ENCODE measurements around the gene RORC. TPM values are rescaled to one million over a fixed set of nuclear protein-coding genes. Genes with fewer than 3 reads are reported as not detected.

The RORC gene
- total RNA-seq, 1 experiment from 2014 or later, result 0.44 TPM

DNA sequence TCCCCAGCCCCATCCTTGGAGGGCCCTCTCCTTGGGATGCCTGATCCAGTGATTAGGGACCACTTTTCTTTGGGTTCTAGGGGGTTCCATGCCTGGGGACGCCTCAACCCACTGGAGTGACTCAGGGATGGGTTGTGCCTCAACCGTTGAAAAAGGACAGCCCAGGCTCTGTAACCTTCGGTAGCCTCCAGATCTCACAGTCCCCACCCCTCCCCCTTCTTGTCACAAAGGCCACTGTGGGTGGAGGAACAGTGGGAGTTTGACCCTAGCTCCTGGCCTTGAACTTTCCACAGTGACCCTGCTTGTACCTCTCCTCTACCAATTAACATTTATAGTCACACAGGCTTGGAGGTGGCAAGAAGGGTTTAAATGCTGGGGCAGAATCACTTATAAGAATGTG, 2.6 kb upstream of the RORC start:
- TF ChIP-seq CREB1 (CRISPR knock-in tag; IDR thresholded peaks at IDR 0.05), result no peak
- no peak for TF ChIP-seq ZNF671 (CRISPR knock-in tag; IDR thresholded peaks at IDR 0.05)
- TF ChIP-seq SOX15 (CRISPR knock-in tag; IDR thresholded peaks at IDR 0.05), result no peak
- TF ChIP-seq, protein P1, sequence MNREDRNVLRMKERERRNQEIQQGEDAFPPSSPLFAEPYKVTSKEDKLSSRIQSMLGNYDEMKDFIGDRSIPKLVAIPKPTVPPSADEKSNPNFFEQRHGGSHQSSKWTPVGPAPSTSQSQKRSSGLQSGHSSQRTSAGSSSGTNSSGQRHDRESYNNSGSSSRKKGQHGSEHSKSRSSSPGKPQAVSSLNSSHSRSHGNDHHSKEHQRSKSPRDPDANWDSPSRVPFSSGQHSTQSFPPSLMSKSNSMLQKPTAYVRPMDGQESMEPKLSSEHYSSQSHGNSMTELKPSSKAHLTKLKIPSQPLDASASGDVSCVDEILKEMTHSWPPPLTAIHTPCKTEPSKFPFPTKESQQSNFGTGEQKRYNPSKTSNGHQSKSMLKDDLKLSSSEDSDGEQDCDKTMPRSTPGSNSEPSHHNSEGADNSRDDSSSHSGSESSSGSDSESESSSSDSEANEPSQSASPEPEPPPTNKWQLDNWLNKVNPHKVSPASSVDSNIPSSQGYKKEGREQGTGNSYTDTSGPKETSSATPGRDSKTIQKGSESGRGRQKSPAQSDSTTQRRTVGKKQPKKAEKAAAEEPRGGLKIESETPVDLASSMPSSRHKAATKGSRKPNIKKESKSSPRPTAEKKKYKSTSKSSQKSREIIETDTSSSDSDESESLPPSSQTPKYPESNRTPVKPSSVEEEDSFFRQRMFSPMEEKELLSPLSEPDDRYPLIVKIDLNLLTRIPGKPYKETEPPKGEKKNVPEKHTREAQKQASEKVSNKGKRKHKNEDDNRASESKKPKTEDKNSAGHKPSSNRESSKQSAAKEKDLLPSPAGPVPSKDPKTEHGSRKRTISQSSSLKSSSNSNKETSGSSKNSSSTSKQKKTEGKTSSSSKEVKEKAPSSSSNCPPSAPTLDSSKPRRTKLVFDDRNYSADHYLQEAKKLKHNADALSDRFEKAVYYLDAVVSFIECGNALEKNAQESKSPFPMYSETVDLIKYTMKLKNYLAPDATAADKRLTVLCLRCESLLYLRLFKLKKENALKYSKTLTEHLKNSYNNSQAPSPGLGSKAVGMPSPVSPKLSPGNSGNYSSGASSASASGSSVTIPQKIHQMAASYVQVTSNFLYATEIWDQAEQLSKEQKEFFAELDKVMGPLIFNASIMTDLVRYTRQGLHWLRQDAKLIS (CRISPR knock-in tag; IDR thresholded peaks at IDR 0.05; ENCODE audit: borderline replicate concordance), result no peak
- TF ChIP-seq, protein P2, sequence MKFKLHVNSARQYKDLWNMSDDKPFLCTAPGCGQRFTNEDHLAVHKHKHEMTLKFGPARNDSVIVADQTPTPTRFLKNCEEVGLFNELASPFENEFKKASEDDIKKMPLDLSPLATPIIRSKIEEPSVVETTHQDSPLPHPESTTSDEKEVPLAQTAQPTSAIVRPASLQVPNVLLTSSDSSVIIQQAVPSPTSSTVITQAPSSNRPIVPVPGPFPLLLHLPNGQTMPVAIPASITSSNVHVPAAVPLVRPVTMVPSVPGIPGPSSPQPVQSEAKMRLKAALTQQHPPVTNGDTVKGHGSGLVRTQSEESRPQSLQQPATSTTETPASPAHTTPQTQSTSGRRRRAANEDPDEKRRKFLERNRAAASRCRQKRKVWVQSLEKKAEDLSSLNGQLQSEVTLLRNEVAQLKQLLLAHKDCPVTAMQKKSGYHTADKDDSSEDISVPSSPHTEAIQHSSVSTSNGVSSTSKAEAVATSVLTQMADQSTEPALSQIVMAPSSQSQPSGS (CRISPR knock-in tag; IDR thresholded peaks at IDR 0.05; ENCODE audit: borderline replicate concordance, low read depth), result no peak
- no peak for TF ChIP-seq ZNF232 (CRISPR knock-in tag; IDR thresholded peaks at IDR 0.05)
- TF ChIP-seq, protein P3, sequence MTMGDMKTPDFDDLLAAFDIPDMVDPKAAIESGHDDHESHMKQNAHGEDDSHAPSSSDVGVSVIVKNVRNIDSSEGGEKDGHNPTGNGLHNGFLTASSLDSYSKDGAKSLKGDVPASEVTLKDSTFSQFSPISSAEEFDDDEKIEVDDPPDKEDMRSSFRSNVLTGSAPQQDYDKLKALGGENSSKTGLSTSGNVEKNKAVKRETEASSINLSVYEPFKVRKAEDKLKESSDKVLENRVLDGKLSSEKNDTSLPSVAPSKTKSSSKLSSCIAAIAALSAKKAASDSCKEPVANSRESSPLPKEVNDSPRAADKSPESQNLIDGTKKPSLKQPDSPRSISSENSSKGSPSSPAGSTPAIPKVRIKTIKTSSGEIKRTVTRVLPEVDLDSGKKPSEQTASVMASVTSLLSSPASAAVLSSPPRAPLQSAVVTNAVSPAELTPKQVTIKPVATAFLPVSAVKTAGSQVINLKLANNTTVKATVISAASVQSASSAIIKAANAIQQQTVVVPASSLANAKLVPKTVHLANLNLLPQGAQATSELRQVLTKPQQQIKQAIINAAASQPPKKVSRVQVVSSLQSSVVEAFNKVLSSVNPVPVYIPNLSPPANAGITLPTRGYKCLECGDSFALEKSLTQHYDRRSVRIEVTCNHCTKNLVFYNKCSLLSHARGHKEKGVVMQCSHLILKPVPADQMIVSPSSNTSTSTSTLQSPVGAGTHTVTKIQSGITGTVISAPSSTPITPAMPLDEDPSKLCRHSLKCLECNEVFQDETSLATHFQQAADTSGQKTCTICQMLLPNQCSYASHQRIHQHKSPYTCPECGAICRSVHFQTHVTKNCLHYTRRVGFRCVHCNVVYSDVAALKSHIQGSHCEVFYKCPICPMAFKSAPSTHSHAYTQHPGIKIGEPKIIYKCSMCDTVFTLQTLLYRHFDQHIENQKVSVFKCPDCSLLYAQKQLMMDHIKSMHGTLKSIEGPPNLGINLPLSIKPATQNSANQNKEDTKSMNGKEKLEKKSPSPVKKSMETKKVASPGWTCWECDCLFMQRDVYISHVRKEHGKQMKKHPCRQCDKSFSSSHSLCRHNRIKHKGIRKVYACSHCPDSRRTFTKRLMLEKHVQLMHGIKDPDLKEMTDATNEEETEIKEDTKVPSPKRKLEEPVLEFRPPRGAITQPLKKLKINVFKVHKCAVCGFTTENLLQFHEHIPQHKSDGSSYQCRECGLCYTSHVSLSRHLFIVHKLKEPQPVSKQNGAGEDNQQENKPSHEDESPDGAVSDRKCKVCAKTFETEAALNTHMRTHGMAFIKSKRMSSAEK (CRISPR knock-in tag; IDR thresholded peaks at IDR 0.05; ENCODE audit: borderline replicate concordance), result no peak
- TF ChIP-seq SMAD4 (CRISPR knock-in tag; IDR thresholded peaks at IDR 0.05), result no peak
- TF ChIP-seq KAT7 (CRISPR knock-in tag; IDR thresholded peaks at IDR 0.05; ENCODE audit: borderline replicate concordance), result no peak
- no peak for TF ChIP-seq ZBTB21 (CRISPR knock-in tag; IDR thresholded peaks at IDR 0.05; ENCODE audit: borderline replicate concordance)
- no peak for TF ChIP-seq ZNF219 (CRISPR knock-in tag; IDR thresholded peaks at IDR 0.05; ENCODE audit: borderline replicate concordance)
- no peaks in the 10 kb centered on the region for H3K9me3 Mint-ChIP-seq
- DNase-seq (ENCODE audit: low spot score) (no peak), ATAC-seq (no peak)
- no peak overlapping the region for H3K4me3 Mint-ChIP-seq
- H3K27ac Mint-ChIP-seq, result no peak overlapping the region
- ChIA-PET CTCF (interaction anchor here (1.3 kb wide), 1 partner anchor 119 kb away, joined by 4 read pairs; no protein-coding TSS in a partner anchor), POLR2A (interaction anchor here (0.7 kb wide), 1 partner anchor 222 kb away, joined by 3 read pairs; no protein-coding TSS in a partner anchor)
- H3K27me3 Mint-ChIP-seq (ENCODE audit: low read depth), result peaks cover 23% of the 10 kb centered on the region
- no peaks in the 10 kb centered on the region for H3K36me3 Mint-ChIP-seq
- H3K4me1 Mint-ChIP-seq, result peaks cover 39% of the 10 kb centered on the region

DNA sequence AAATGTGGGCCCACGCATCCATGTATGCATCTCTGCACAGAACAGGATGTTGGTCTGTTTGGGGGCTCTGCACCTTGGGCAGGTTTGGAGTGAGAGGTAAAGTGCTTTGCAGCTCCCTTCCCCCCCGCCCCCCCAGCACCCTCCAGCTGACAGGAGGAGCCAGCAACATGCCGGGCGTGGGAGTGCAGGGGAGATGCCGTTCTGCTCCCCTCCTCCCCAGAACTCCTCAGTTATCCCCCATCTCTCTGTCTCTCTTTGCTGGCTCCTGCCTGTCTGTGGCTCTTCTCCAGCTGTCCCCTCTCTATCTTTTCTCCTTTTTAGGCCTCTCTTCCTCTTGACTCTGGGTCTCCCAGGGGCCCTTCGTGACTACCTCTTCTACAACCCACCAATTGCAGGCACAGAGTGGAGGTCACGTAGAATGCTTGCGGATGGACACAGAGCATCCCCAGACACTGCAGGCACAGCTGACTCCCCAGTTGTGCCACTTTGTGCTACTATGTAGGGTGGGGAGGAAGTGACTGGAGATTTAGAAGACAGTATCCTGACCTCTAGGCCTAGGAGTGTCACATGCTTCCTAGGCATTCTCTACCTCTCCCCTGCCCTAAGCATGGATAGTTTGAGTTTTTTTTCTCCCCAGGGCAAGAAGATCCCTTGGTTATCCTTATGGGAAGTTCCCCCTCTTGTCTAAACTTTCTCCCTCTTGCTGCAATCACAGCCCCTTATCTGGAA, 1.7 kb upstream of the RORC start:
- Mint-ChIP-seq H3K27me3 (ENCODE audit: low read depth) (peaks cover 18% of the 10 kb centered on the region), H3K4me3 (no peak overlapping the region), H3K27ac (no peak overlapping the region), H3K9me3 (no peaks in the 10 kb centered on the region), H3K4me1 (peaks cover 45% of the 10 kb centered on the region), H3K36me3 (no peaks in the 10 kb centered on the region)
- ATAC-seq (no peak), DNase-seq (ENCODE audit: low spot score) (no peak)
- ChIA-PET CTCF (interaction anchor here (0.6 kb wide), 1 partner anchor 289 kb away, joined by 3 read pairs; no protein-coding TSS in a partner anchor), POLR2A (no interaction called here)
- TF ChIP-seq, protein P4, sequence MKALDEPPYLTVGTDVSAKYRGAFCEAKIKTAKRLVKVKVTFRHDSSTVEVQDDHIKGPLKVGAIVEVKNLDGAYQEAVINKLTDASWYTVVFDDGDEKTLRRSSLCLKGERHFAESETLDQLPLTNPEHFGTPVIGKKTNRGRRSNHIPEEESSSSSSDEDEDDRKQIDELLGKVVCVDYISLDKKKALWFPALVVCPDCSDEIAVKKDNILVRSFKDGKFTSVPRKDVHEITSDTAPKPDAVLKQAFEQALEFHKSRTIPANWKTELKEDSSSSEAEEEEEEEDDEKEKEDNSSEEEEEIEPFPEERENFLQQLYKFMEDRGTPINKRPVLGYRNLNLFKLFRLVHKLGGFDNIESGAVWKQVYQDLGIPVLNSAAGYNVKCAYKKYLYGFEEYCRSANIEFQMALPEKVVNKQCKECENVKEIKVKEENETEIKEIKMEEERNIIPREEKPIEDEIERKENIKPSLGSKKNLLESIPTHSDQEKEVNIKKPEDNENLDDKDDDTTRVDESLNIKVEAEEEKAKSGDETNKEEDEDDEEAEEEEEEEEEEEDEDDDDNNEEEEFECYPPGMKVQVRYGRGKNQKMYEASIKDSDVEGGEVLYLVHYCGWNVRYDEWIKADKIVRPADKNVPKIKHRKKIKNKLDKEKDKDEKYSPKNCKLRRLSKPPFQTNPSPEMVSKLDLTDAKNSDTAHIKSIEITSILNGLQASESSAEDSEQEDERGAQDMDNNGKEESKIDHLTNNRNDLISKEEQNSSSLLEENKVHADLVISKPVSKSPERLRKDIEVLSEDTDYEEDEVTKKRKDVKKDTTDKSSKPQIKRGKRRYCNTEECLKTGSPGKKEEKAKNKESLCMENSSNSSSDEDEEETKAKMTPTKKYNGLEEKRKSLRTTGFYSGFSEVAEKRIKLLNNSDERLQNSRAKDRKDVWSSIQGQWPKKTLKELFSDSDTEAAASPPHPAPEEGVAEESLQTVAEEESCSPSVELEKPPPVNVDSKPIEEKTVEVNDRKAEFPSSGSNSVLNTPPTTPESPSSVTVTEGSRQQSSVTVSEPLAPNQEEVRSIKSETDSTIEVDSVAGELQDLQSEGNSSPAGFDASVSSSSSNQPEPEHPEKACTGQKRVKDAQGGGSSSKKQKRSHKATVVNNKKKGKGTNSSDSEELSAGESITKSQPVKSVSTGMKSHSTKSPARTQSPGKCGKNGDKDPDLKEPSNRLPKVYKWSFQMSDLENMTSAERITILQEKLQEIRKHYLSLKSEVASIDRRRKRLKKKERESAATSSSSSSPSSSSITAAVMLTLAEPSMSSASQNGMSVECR (CRISPR knock-in tag; IDR thresholded peaks at IDR 0.05; ENCODE audit: borderline replicate concordance), result no peak
- TF ChIP-seq, protein P5, sequence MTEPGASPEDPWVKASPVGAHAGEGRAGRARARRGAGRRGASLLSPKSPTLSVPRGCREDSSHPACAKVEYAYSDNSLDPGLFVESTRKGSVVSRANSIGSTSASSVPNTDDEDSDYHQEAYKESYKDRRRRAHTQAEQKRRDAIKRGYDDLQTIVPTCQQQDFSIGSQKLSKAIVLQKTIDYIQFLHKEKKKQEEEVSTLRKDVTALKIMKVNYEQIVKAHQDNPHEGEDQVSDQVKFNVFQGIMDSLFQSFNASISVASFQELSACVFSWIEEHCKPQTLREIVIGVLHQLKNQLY (CRISPR knock-in tag; IDR thresholded peaks at IDR 0.05), result no peak
- TF ChIP-seq, protein P1 (CRISPR knock-in tag; IDR thresholded peaks at IDR 0.05; ENCODE audit: borderline replicate concordance), result no peak
- TF ChIP-seq NR3C1 (CRISPR knock-in tag; conservative IDR thresholded peaks at IDR 0.05; ENCODE audit: low read depth), result no peak

Measured in WTC11 (cell line).